ENCODE data around the gene ZFAND2B.
A peak's percentile ranks its signal among the peaks of the same experiment; 100 is the strongest.

ZFAND2B gene

DNA sequence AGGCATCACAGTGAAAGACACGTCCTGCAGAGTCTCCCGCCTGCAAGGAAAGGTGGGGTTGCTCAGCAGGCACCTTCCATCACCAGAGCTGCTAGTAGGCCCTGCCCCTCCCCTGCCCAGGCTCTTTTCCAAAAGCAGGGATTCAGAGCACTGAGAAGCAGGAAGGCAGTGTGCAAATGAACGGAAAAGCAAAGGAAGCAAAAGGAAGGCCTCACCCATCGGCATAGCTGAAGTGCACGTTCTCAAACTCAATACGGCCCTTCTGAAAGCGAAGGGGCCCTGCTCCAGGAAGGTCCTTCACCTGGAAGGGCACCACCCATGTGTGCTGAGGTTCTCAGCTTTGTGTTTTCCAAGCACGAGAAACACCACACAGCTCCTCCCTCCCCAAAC is 6.4 kb downstream of the ZFAND2B start:
- TF ChIP-seq POLR2AphosphoS5 (IDR thresholded peaks at IDR 0.05; ENCODE audit: low read depth, low read length) (no peak), POU2F2 (IDR thresholded peaks at IDR 0.05; ENCODE audit: low read depth, low read length) (no peak), SPI1 (IDR thresholded peaks at IDR 0.05; ENCODE audit: low read depth, low read length) (no peak), PAX5 (IDR thresholded peaks at IDR 0.05; ENCODE audit: insufficient read depth, low read length, severe bottlenecking) (no peak), TAF1 (IDR thresholded peaks at IDR 0.05; ENCODE audit: low read depth, low read length) (no peak), POLR2A (IDR thresholded peaks at IDR 0.05; ENCODE audit: low read depth, low read length) (no peak)
- DNase-seq (ENCODE audit: insufficient read length, low spot score) (no peak), FAIRE-seq (no peak)

DNA sequence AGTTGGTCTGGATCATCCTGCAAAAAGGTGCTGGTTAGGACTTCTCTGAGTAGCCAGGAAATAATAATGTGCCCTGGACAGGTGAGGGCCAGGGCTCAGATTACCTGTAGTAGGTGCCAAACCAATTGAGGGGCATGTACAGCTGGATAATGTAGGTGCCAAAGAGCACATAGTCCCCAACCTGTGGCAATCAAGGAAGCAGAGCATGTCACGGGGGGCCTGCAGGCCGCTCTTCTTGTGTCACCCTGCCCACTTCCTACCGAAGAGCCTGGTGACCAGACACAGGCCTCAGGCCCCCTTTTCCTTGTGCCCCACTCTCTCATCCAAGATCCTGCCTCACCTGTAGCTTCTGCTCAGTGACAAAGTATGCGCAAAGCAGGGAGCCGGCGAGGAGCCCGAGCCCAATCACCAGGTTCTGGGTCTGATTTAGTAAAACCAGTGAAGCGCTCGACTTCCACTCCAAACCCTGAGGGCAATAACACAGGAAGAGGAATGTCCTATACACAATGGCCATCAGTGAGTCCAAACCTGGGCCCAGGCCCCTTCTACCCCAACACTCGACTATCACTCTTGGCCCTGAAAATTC is 7.0 kb downstream of the ZFAND2B start:
- FAIRE-seq: no peak
- no peak for DNase-seq (ENCODE audit: insufficient read length, low spot score)
- TF ChIP-seq PAX5 (IDR thresholded peaks at IDR 0.05; ENCODE audit: insufficient read depth, low read length, severe bottlenecking) (no peak), POLR2AphosphoS5 (IDR thresholded peaks at IDR 0.05; ENCODE audit: low read depth, low read length) (no peak), POLR2A (IDR thresholded peaks at IDR 0.05; ENCODE audit: low read depth, low read length) (no peak), SPI1 (IDR thresholded peaks at IDR 0.05; ENCODE audit: low read depth, low read length) (no peak), POU2F2 (IDR thresholded peaks at IDR 0.05; ENCODE audit: low read depth, low read length) (no peak), TAF1 (IDR thresholded peaks at IDR 0.05; ENCODE audit: low read depth, low read length) (no peak)

- TF ChIP-seq TAF1 (IDR thresholded peaks at IDR 0.05; ENCODE audit: low read depth, low read length) (no peak), SPI1 (IDR thresholded peaks at IDR 0.05; ENCODE audit: low read depth, low read length) (no peak), POLR2A (IDR thresholded peaks at IDR 0.05; ENCODE audit: low read depth, low read length) (no peak), POLR2AphosphoS5 (IDR thresholded peaks at IDR 0.05; ENCODE audit: low read depth, low read length) (no peak), PAX5 (IDR thresholded peaks at IDR 0.05; ENCODE audit: insufficient read depth, low read length, severe bottlenecking) (no peak), POU2F2 (IDR thresholded peaks at IDR 0.05; ENCODE audit: low read depth, low read length) (no peak)
- no peak for DNase-seq (ENCODE audit: insufficient read length, low spot score)
- FAIRE-seq: no peak
Observed at GRCh38 chr2:219214141-219214540, 7.6 kb downstream of the ZFAND2B start.

- no peak for TF ChIP-seq SPI1 (IDR thresholded peaks at IDR 0.05; ENCODE audit: low read depth, low read length)
- no peak for TF ChIP-seq POLR2A (IDR thresholded peaks at IDR 0.05; ENCODE audit: low read depth, low read length)
- no peak for TF ChIP-seq POLR2AphosphoS5 (IDR thresholded peaks at IDR 0.05; ENCODE audit: low read depth, low read length)
- TF ChIP-seq TAF1 (IDR thresholded peaks at IDR 0.05; ENCODE audit: low read depth, low read length): no peak
- TF ChIP-seq PAX5 (IDR thresholded peaks at IDR 0.05; ENCODE audit: insufficient read depth, low read length, severe bottlenecking): no peak
- no peak for TF ChIP-seq POU2F2 (IDR thresholded peaks at IDR 0.05; ENCODE audit: low read depth, low read length)
- DNase-seq (ENCODE audit: insufficient read length, low spot score) (no peak), FAIRE-seq (no peak)
Observed at GRCh38 chr2:219214786-219215185, 8.2 kb downstream of the ZFAND2B start.

- FAIRE-seq (no peak), DNase-seq (ENCODE audit: insufficient read length, low spot score) (no peak)
- TF ChIP-seq PAX5 (IDR thresholded peaks at IDR 0.05; ENCODE audit: insufficient read depth, low read length, severe bottlenecking): no peak
- TF ChIP-seq SPI1 (IDR thresholded peaks at IDR 0.05; ENCODE audit: low read depth, low read length): no peak
- no peak for TF ChIP-seq TAF1 (IDR thresholded peaks at IDR 0.05; ENCODE audit: low read depth, low read length)
- no peak for TF ChIP-seq POLR2A (IDR thresholded peaks at IDR 0.05; ENCODE audit: low read depth, low read length)
- TF ChIP-seq POLR2AphosphoS5 (IDR thresholded peaks at IDR 0.05; ENCODE audit: low read depth, low read length): no peak
- TF ChIP-seq POU2F2 (IDR thresholded peaks at IDR 0.05; ENCODE audit: low read depth, low read length): no peak
Observed at GRCh38 chr2:219215871-219216534, 9.4 kb downstream of the ZFAND2B start.

GRCh38 chr2:219216535-219216915 is 9.9 kb downstream of the ZFAND2B start:
- DNase-seq (ENCODE audit: insufficient read length, low spot score): no peak
- FAIRE-seq: no peak
- TF ChIP-seq POLR2AphosphoS5 (IDR thresholded peaks at IDR 0.05; ENCODE audit: low read depth, low read length) (no peak), TAF1 (IDR thresholded peaks at IDR 0.05; ENCODE audit: low read depth, low read length) (no peak), POU2F2 (IDR thresholded peaks at IDR 0.05; ENCODE audit: low read depth, low read length) (no peak), POLR2A (IDR thresholded peaks at IDR 0.05; ENCODE audit: low read depth, low read length) (no peak), PAX5 (IDR thresholded peaks at IDR 0.05; ENCODE audit: insufficient read depth, low read length, severe bottlenecking) (no peak)

DNA sequence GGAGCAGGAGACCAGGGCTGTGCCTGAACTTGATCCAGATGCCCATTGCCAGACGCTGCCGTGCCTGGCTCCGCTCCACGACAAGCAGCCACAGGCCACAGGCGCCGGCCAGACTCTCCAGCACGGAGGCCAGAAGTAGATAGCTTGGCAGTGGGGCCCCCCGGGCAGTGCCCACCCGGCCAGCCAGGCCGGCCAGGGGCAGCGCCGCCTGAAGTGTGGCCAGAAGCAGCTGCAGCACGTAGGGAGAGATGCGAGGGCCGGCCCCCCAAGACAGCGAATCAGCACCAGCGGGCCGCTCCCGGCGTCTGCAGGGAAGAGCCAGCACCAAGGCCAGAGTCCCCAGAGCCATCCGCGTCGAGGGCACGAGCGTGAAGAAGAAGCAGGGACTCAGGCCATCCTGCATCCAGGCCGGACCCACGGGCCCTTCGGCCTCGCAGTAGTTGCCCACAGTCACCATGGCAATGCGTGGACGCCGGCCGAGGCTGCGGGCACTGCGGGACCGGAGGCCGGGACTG is 11.7 kb downstream of the ZFAND2B start:
- no peak for FAIRE-seq
- peak; percentile 50 for DNase-seq (ENCODE audit: insufficient read length, low spot score)
- TF ChIP-seq SPI1 (IDR thresholded peaks at IDR 0.05; ENCODE audit: low read depth, low read length) (no peak), PAX5 (IDR thresholded peaks at IDR 0.05; ENCODE audit: insufficient read depth, low read length, severe bottlenecking) (no peak), POU2F2 (IDR thresholded peaks at IDR 0.05; ENCODE audit: low read depth, low read length) (no peak), POLR2A (IDR thresholded peaks at IDR 0.05; ENCODE audit: low read depth, low read length) (no peak), POLR2AphosphoS5 (IDR thresholded peaks at IDR 0.05; ENCODE audit: low read depth, low read length) (no peak)

GRCh38 chr2:219218732-219219701 is 12.4 kb downstream of the ZFAND2B start, which contains the start of gene ABCB6:
TSS of gene ABCB6 (minus strand) at chr2:219218958. CDS start at chr2:219218673, 285 bp downstream.
- DNase-seq (ENCODE audit: insufficient read length, low spot score) (peak; percentile 94), FAIRE-seq (peak; percentile 98)
- TF ChIP-seq POLR2AphosphoS5 (IDR thresholded peaks at IDR 0.05; ENCODE audit: low read depth, low read length) (peak; percentile 75), SPI1 (IDR thresholded peaks at IDR 0.05; ENCODE audit: low read depth, low read length) (no peak), POU2F2 (IDR thresholded peaks at IDR 0.05; ENCODE audit: low read depth, low read length) (peak; percentile 95), TAF1 (IDR thresholded peaks at IDR 0.05; ENCODE audit: low read depth, low read length) (no peak), PAX5 (IDR thresholded peaks at IDR 0.05; ENCODE audit: insufficient read depth, low read length, severe bottlenecking) (no peak), POLR2A (IDR thresholded peaks at IDR 0.05; ENCODE audit: low read depth, low read length) (peak; percentile 63)
